Body of pancreas (tissue), 4 donors: ENCODE measurements around the gene HRH3.

ENCODE experiments used
- POLR2A ChIP-seq, 3 donors: fragments of 450-650 bp; IDR thresholded peaks; one replicate each; pipeline ENCODE4 v1.6.1; 2016; ENCODE audit warnings: antibody characterized with exemption in 3 of 3, mild to moderate bottlenecking in 2 of 3
- TF ChIP-seq, protein P1 (sequence below), 7 experiments: fragments of 450-650 bp in 4 of 7; fragments of 200-600 bp in 3 of 7; sonication (generic) in 3 of 7; IDR thresholded peaks; one replicate each; pipeline ENCODE4 v1.5.1; 2016 to 2019; ENCODE audit warnings: antibody characterized with exemption in 7 of 7

DNA sequence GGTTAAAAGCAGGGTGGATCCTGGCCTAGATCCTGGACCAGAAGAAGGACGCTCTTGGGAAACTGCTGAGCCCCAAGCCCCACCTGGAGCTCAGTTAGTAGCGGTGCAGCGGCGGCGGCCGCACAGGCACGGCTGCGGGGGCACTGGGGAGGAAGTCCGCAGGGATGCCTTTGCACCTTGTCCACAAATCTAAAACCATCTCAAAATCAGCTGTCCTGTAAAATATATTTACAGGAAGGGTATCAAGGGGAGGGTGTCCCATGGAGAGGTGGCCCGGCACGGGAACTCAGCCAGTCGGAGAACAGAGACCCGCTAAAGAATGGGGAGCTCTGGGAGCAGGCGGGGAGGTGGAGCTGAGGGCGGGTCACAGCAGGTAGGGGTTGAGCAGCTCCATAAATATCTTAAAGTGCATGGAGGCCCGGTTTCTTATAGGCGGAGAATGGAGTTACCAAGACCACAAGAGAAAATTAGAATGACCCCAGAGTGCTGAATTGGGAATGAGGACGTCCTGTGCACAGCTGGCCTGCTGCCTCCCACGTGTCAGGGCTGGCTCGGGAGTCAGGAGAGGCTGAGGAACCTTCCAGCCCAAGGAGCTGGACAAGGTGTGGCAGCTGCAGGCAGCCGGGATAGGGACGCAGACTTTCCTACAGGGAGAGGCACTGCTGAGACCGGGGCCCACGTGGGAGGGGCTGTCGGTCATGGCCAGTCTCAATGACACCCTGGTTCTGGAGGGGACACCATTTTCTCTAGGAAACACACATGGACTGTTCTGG is 29.3 kb downstream of the HRH3 start:
- TF ChIP-seq, protein P1, sequence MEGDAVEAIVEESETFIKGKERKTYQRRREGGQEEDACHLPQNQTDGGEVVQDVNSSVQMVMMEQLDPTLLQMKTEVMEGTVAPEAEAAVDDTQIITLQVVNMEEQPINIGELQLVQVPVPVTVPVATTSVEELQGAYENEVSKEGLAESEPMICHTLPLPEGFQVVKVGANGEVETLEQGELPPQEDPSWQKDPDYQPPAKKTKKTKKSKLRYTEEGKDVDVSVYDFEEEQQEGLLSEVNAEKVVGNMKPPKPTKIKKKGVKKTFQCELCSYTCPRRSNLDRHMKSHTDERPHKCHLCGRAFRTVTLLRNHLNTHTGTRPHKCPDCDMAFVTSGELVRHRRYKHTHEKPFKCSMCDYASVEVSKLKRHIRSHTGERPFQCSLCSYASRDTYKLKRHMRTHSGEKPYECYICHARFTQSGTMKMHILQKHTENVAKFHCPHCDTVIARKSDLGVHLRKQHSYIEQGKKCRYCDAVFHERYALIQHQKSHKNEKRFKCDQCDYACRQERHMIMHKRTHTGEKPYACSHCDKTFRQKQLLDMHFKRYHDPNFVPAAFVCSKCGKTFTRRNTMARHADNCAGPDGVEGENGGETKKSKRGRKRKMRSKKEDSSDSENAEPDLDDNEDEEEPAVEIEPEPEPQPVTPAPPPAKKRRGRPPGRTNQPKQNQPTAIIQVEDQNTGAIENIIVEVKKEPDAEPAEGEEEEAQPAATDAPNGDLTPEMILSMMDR (IDR thresholded peaks at IDR 0.05): no peak
- TF ChIP-seq POLR2A (IDR thresholded peaks at IDR 0.05): no peak
